IPS-18a (cell line): Measurements from ENCODE around the gene FAM219A.
"Not testable (repeated sequence)": the region's sequence is repeated elsewhere in the genome, so short reads cannot be mapped to it uniquely, and the experiment has no call there.

Experiments
- H3K27ac ChIP-seq: one replicate; pipeline ENCODE4 v1.5.1; 2013; ENCODE audit warnings: low read length
- H3K27me3 ChIP-seq: one replicate; pipeline ENCODE4 v1.6.1; 2013; ENCODE audit warnings: mild to moderate bottlenecking, low read length; ENCODE audit not compliant: control insufficient read depth, insufficient read depth
- H3K36me3 ChIP-seq: one replicate; pipeline ENCODE4 v1.6.1; 2013; ENCODE audit warnings: low read depth, low read length; ENCODE audit not compliant: control insufficient read depth
- H3K4me1 ChIP-seq: one replicate; pipeline ENCODE4 v1.6.1; 2013; ENCODE audit warnings: low read depth, low read length; ENCODE audit not compliant: control insufficient read depth
- H3K4me3 ChIP-seq: one replicate; pipeline ENCODE4 v1.5.1; 2013; ENCODE audit warnings: low read length
- H3K9ac ChIP-seq: one replicate; pipeline ENCODE4 v1.6.1; 2013; ENCODE audit warnings: mild to moderate bottlenecking, low read length, moderate library complexity
- H3K9me3 ChIP-seq: one replicate; pipeline ENCODE4 v1.6.1; 2013; ENCODE audit warnings: low read depth, low read length; ENCODE audit not compliant: control insufficient read depth

FAM219A gene

GRCh38 chr9:34440017-34440416 is 18.4 kb downstream of the FAM219A start:
- Histone ChIP-seq H3K27me3 (no peaks in the 10 kb centered on the region), H3K9me3 (no peaks in the 10 kb centered on the region), H3K36me3 (no peaks in the 10 kb centered on the region), H3K27ac (no peak overlapping the region), H3K4me3 (no peak overlapping the region), H3K9ac (no peak overlapping the region), H3K4me1 (peaks cover 7% of the 10 kb centered on the region)

- not testable (repeated sequence) for H3K9me3 ChIP-seq, H3K36me3 ChIP-seq, H3K9ac ChIP-seq, H3K4me1 ChIP-seq, H3K27me3 ChIP-seq, H3K27ac ChIP-seq, H3K4me3 ChIP-seq
Measured at GRCh38 chr9:34438465-34438864, 19.9 kb downstream of the FAM219A start.

GRCh38 chr9:34437926-34438307 is 20.5 kb downstream of the FAM219A start:
- not testable (repeated sequence) for H3K9ac ChIP-seq, H3K27ac ChIP-seq, H3K27me3 ChIP-seq, H3K4me1 ChIP-seq, H3K9me3 ChIP-seq, H3K36me3 ChIP-seq, H3K4me3 ChIP-seq

GRCh38 chr9:34437006-34437925 is 21.1 kb downstream of the FAM219A start:
- H3K9ac ChIP-seq, result no peak overlapping the region
- no peaks in the 10 kb centered on the region for H3K36me3 ChIP-seq
- no peak overlapping the region for H3K4me3 ChIP-seq
- H3K27ac ChIP-seq, result no peak overlapping the region
- H3K9me3 ChIP-seq, result no peaks in the 10 kb centered on the region
- no peaks in the 10 kb centered on the region for H3K4me1 ChIP-seq
- H3K27me3 ChIP-seq, result no peaks in the 10 kb centered on the region

- no peaks in the 10 kb centered on the region for H3K27me3 ChIP-seq
- H3K9me3 ChIP-seq, result no peaks in the 10 kb centered on the region
- H3K4me1 ChIP-seq, result no peaks in the 10 kb centered on the region
- H3K27ac ChIP-seq, result no peak overlapping the region
- no peaks in the 10 kb centered on the region for H3K36me3 ChIP-seq
- H3K4me3 ChIP-seq, result no peak overlapping the region
- no peak overlapping the region for H3K9ac ChIP-seq
Measured at GRCh38 chr9:34431667-34432066, 26.7 kb downstream of the FAM219A start.

- Histone ChIP-seq H3K36me3 (no peaks in the 10 kb centered on the region), H3K4me1 (no peaks in the 10 kb centered on the region), H3K9ac (no peak overlapping the region), H3K27me3 (no peaks in the 10 kb centered on the region), H3K27ac (no peak overlapping the region), H3K9me3 (no peaks in the 10 kb centered on the region), H3K4me3 (no peak overlapping the region)
Measured at GRCh38 chr9:34430843-34431437, 27.4 kb downstream of the FAM219A start.

- Histone ChIP-seq H3K4me3 (no peak overlapping the region), H3K27ac (no peak overlapping the region), H3K9me3 (no peaks in the 10 kb centered on the region), H3K9ac (no peak overlapping the region), H3K36me3 (no peaks in the 10 kb centered on the region), H3K27me3 (no peaks in the 10 kb centered on the region), H3K4me1 (no peaks in the 10 kb centered on the region)
Measured at GRCh38 chr9:34428325-34428958, 29.9 kb downstream of the FAM219A start.

GRCh38 chr9:34426347-34427074 is 31.9 kb downstream of the FAM219A start:
- Histone ChIP-seq H3K27me3 (no peaks in the 10 kb centered on the region), H3K36me3 (no peaks in the 10 kb centered on the region), H3K9me3 (no peaks in the 10 kb centered on the region), H3K9ac (no peak overlapping the region), H3K4me1 (no peaks in the 10 kb centered on the region), H3K27ac (no peak overlapping the region), H3K4me3 (no peak overlapping the region)

GRCh38 chr9:34419716-34420504 is 38.5 kb downstream of the FAM219A start:
- Histone ChIP-seq H3K4me1 (no peaks in the 10 kb centered on the region), H3K4me3 (no peak overlapping the region), H3K27ac (no peak overlapping the region), H3K9me3 (no peaks in the 10 kb centered on the region), H3K36me3 (no peaks in the 10 kb centered on the region), H3K27me3 (no peaks in the 10 kb centered on the region), H3K9ac (no peak overlapping the region)

- no peak overlapping the region for H3K9ac ChIP-seq
- no peaks in the 10 kb centered on the region for H3K36me3 ChIP-seq
- H3K4me3 ChIP-seq, result no peak overlapping the region
- H3K27me3 ChIP-seq, result no peaks in the 10 kb centered on the region
- H3K27ac ChIP-seq, result no peak overlapping the region
- no peaks in the 10 kb centered on the region for H3K4me1 ChIP-seq
- H3K9me3 ChIP-seq, result no peaks in the 10 kb centered on the region
Measured at GRCh38 chr9:34417734-34418133, 40.6 kb downstream of the FAM219A start.
